IMR-90 (cell line): ENCODE measurements around the gene CD33. TPM values are rescaled to one million over a fixed set of nuclear protein-coding genes. Genes with fewer than 3 reads are reported as not detected.

ENCODE experiments used
- ATAC-seq: fragments of 200-7000 bp; cut with Tn5 transposase; 2 replicates; pipeline ENCODE4 v1.9.1; 2020; ENCODE audit warnings: low read depth, mild to moderate bottlenecking, moderate library complexity
- BruUV-seq: library from RNA; stranded (reverse); fragments of 400-500 nt; replicated peaks from 2 replicates; lab custom pipeline; 2021; lab: Mats Ljungman, UMichigan
- CTCF ChIA-PET: fragments of 300-600 bp; formaldehyde crosslinking; extraction: SDS; loops from one replicate; lab custom pipeline; 2021; ENCODE audit warnings: antibody characterized with exemption; lab: Yijun Ruan, JAX
- POLR2A ChIA-PET: fragments of 300-600 bp; sonication (Branson Sonifier 250); formaldehyde crosslinking; loops from one replicate; lab custom pipeline; 2022; ENCODE audit warnings: antibody characterized with exemption; ENCODE audit not compliant: unreplicated experiment; lab: Charles Lee
- DNase-seq: peaks from one replicate; pipeline ENCODE4 v3.0.0; 2013
- H2AFZ ChIP-seq: replicated peaks from 2 replicates; pipeline ENCODE3; 2013; ENCODE audit warnings: low read length, mild to moderate bottlenecking; ENCODE audit not compliant: poor library complexity
- H2AK5ac ChIP-seq: 2 replicates; pipeline ENCODE4 v1.6.1; 2013; ENCODE audit warnings: low read depth, low read length, inconsistent platforms
- H2AK9ac ChIP-seq: replicated peaks from 2 replicates; pipeline ENCODE3; 2013; ENCODE audit warnings: mild to moderate bottlenecking, low read depth, low read length, moderate library complexity; ENCODE audit not compliant: poor library complexity
- H2BK120ac ChIP-seq: 2 replicates; pipeline ENCODE4 v1.6.1; 2013; ENCODE audit warnings: low read depth, low read length, inconsistent platforms
- H2BK15ac ChIP-seq: 3 replicates; pipeline ENCODE4 v1.6.1; 2013; ENCODE audit warnings: low read depth, low read length, inconsistent platforms
- H2BK20ac ChIP-seq: 2 replicates; pipeline ENCODE4 v1.6.1; 2013; ENCODE audit warnings: low read depth, mild to moderate bottlenecking, inconsistent platforms, low read length, moderate library complexity
- H2BK5ac ChIP-seq: 2 replicates; pipeline ENCODE4 v1.6.1; 2013; ENCODE audit warnings: mild to moderate bottlenecking, low read depth, low read length, inconsistent platforms; ENCODE audit not compliant: poor library complexity, severe bottlenecking
- H3K14ac ChIP-seq: replicated peaks from 2 replicates; pipeline ENCODE4 v1.6.1; 2013; ENCODE audit warnings: low read depth, low read length, inconsistent platforms
- H3K18ac ChIP-seq: 2 replicates; pipeline ENCODE4 v1.6.1; 2013; ENCODE audit warnings: low read depth, low read length, control low read depth
- H3K23ac ChIP-seq: 2 replicates; pipeline ENCODE4 v1.6.1; 2013; ENCODE audit warnings: low read depth, low read length, inconsistent platforms
- H3K27ac ChIP-seq: 2 replicates; pipeline ENCODE4 v1.5.1; 2013; ENCODE audit warnings: mild to moderate bottlenecking, control low read depth, low read length; ENCODE audit not compliant: insufficient read depth
- H3K27me3 ChIP-seq: 2 replicates; pipeline ENCODE4 v1.6.1; 2013; ENCODE audit warnings: low read length; ENCODE audit not compliant: control insufficient read depth, insufficient read depth
- H3K36me3 ChIP-seq: 2 replicates; pipeline ENCODE4 v1.6.1; 2013; ENCODE audit warnings: low read length, mixed read lengths; ENCODE audit not compliant: control insufficient read depth, insufficient read depth
- H3K4ac ChIP-seq: 2 replicates; pipeline ENCODE4 v1.6.1; 2013; ENCODE audit warnings: low read depth, low read length, inconsistent platforms
- H3K4me1 ChIP-seq: 2 replicates; pipeline ENCODE4 v1.6.1; 2013; ENCODE audit warnings: low read length, mixed read lengths; ENCODE audit not compliant: control insufficient read depth, insufficient read depth
- H3K4me2 ChIP-seq: 2 replicates; pipeline ENCODE4 v1.6.1; 2013; ENCODE audit warnings: low read depth, mild to moderate bottlenecking, control low read depth, low read length, moderate library complexity
- H3K4me3 ChIP-seq: 2 replicates; pipeline ENCODE4 v1.5.1; 2013; ENCODE audit warnings: low read depth, mild to moderate bottlenecking, control low read depth, low read length, moderate library complexity; ENCODE audit not compliant: insufficient read depth
- H3K56ac ChIP-seq: 2 replicates; pipeline ENCODE4 v1.6.1; 2013; ENCODE audit warnings: low read length, inconsistent platforms; ENCODE audit not compliant: insufficient read depth; ENCODE audit errors: extremely low read depth
- H3K79me1 ChIP-seq, 2 experiments: 2 replicates each; pipeline ENCODE4 v1.6.1; 2013; ENCODE audit warnings: low read length in 2 of 2, inconsistent platforms in 1 of 2, low read depth in 1 of 2
- H3K9ac ChIP-seq: 2 replicates; pipeline ENCODE4 v1.6.1; 2013; ENCODE audit warnings: low read depth, low read length, control low read depth
- H3K9me1 ChIP-seq: 2 replicates; pipeline ENCODE4 v1.6.1; 2013; ENCODE audit warnings: low read length, inconsistent platforms; ENCODE audit not compliant: insufficient read depth
- H3K9me3 ChIP-seq: 2 replicates; pipeline ENCODE4 v1.6.1; 2013; ENCODE audit warnings: low read length; ENCODE audit not compliant: control insufficient read depth, insufficient read depth
- H4K20me1 ChIP-seq: 2 replicates; pipeline ENCODE4 v1.6.1; 2013; ENCODE audit warnings: low read length, inconsistent platforms; ENCODE audit not compliant: insufficient read depth
- H4K5ac ChIP-seq: 2 replicates; pipeline ENCODE4 v1.6.1; 2013; ENCODE audit warnings: mild to moderate bottlenecking, low read depth, low read length, control low read depth
- H4K8ac ChIP-seq, 2 experiments: 2 replicates each; pipeline ENCODE4 v1.6.1; 2013; ENCODE audit warnings: low read depth in 2 of 2, low read length in 2 of 2, control low read depth in 1 of 2, inconsistent platforms in 1 of 2
- H4K91ac ChIP-seq: 2 replicates; pipeline ENCODE4 v1.6.1; 2013; ENCODE audit warnings: low read depth, low read length, inconsistent platforms; ENCODE audit not compliant: insufficient read depth
- BHLHE40 ChIP-seq: fragments of 150-350 bp; IDR thresholded peaks from 2 replicates; pipeline ENCODE4 v1.6.1; 2016; ENCODE audit warnings: mild to moderate bottlenecking, low read depth, low read length
- CEBPB ChIP-seq: IDR thresholded peaks from 2 replicates; pipeline ENCODE4 v1.6.1; 2012; ENCODE audit warnings: low read depth, low read length, improper control_type of control experiment
- ELK1 ChIP-seq: fragments of 150-350 bp; IDR thresholded peaks from 2 replicates; pipeline ENCODE4 v1.6.1; 2016; ENCODE audit warnings: low read depth, mild to moderate bottlenecking, low read length, moderate library complexity, borderline replicate concordance
- WGBS, 2 experiments: methylation state at CpG; one replicate each; pipeline versions ENCODE4 v1.1.5 to v1.1.7; 2013; ENCODE audit warnings: missing lambda C conversion rate in 2 of 2; ENCODE audit not compliant: insufficient read length in 1 of 2; ENCODE audit errors: extremely low coverage in 2 of 2; 5-methylcytosine and 5-hydroxymethylcytosine counted together
- dilution Hi-C: fragments of 300-500 bp; cut with HindIII; formaldehyde crosslinking; loops from one replicate; pipeline ENCODE4 v1.14.3; 2018; ENCODE audit warnings: low sequenced_read_pairs; ENCODE audit not compliant: unreplicated experiment
- in situ Hi-C: fragments of 300-500 bp; cut with MboI; formaldehyde crosslinking; loops from 3 replicates; pipeline ENCODE4 v1.14.3; 2019; ENCODE audit warnings: low sequenced_read_pairs, inconsistent platforms, mixed read lengths
- intact Hi-C: fragments of 100-400 bp; cut with micrococcal nuclease; formaldehyde crosslinking; loops from 2 replicates; pipeline ENCODE4 v1.10.0; 2022
- polyA plus RNA-seq, 3 experiments: library from polyadenylated mRNA; depleted of rRNA; stranded (reverse); fragments of >200 nt; gene quantifications; 2 replicates each; pipeline ENCODE4 v1.2.3, GENCODE V29; 2012; ENCODE audit warnings: low replicate concordance in 1 of 3
- total RNA-seq: library from RNA; depleted of rRNA; stranded (reverse); fragments of >200 nt; gene quantifications from 2 replicates; pipeline ENCODE4 v1.2.3, GENCODE V29; 2012

The CD33 gene
- total and polyA plus RNA-seq, 2 of the 4 experiments (the other 2 are of a cell fraction): not detected

DNA sequence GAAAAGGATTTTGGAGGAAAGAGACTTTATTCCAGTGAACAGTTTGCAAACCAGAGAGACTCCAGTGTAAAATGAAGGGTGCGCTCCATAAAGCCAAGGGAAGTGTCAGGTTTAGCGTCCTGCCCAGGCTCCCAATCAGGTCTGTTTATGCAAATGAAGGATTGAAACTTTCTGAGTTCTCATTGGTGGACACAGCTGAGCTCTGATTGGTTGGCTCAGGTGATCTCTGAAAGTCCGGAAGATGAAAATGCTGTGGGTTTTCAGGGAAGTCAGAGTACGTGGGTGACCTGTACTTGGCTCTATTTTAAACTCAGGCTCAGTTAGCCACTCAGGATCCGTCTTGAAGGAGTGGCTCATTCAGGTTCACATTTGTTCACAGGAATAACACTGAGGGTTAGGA lies 28.7 kb upstream of the CD33 start:
- H3K4me1 ChIP-seq: no peaks in the 10 kb centered on the region
- no peak overlapping the region for H2BK5ac ChIP-seq
- H4K20me1 ChIP-seq: no peaks in the 10 kb centered on the region
- H3K36me3 ChIP-seq: no peaks in the 10 kb centered on the region
- CTCF ChIA-PET: no interaction called here
- intact Hi-C loops (no loop called here), in situ Hi-C loops (no loop called here), dilution Hi-C loops (no loop called here)
- no peak overlapping the region for H3K14ac ChIP-seq
- no peaks in the 10 kb centered on the region for H3K79me1 ChIP-seq
- POLR2A ChIA-PET: no interaction called here
- TF ChIP-seq CEBPB: no peak
- no peak for TF ChIP-seq BHLHE40
- TF ChIP-seq ELK1: no peak
- no peak overlapping the region for H4K91ac ChIP-seq
- H3K9ac ChIP-seq: no peak overlapping the region
- BruUV-seq: no TSS peak
- H2AFZ ChIP-seq: no peak overlapping the region
- H3K18ac ChIP-seq: no peak overlapping the region
- peaks cover 12% of the 10 kb centered on the region for H3K9me3 ChIP-seq
- no peak overlapping the region for H3K56ac ChIP-seq
- DNase-seq: no peak
- no peak overlapping the region for H2BK120ac ChIP-seq
- H3K27me3 ChIP-seq: no peaks in the 10 kb centered on the region
- no peak overlapping the region for H3K27ac ChIP-seq
- H3K4me3 ChIP-seq: no peak overlapping the region
- H2BK20ac ChIP-seq: no peak overlapping the region
- no peak overlapping the region for H3K4ac ChIP-seq
- H2BK15ac ChIP-seq: no peak overlapping the region
- no peak overlapping the region for H3K23ac ChIP-seq
- no peak overlapping the region for H2AK9ac ChIP-seq
- H4K8ac ChIP-seq: no peak overlapping the region
- H2AK5ac ChIP-seq: no peak overlapping the region
- H3K4me2 ChIP-seq: no peak overlapping the region
- no peaks in the 10 kb centered on the region for H3K9me1 ChIP-seq
- H4K5ac ChIP-seq: no peak overlapping the region
- WGBS, 2 experiments: no CpG with 5 or more reads among the region's 5 CpGs
- ATAC-seq: no peak
